ENCODE results near the gene NTN3.
A peak's percentile ranks its signal among the peaks of the same experiment; 100 is the strongest.

NTN3 gene

GRCh38 chr16:2466667-2467527, 4.2 kb upstream of the NTN3 start:
- no peak for DNase-seq (ENCODE audit: low spot score)

- DNase-seq (ENCODE audit: low spot score) = no peak
Observed at GRCh38 chr16:2467528-2468232, 3.4 kb upstream of the NTN3 start.

- no peak for DNase-seq (ENCODE audit: low spot score)
Observed at GRCh38 chr16:2468233-2468724, 2.8 kb upstream of the NTN3 start.

- DNase-seq (ENCODE audit: low spot score) = no peak
Observed at GRCh38 chr16:2468725-2469398, 2.2 kb upstream of the NTN3 start.

- DNase-seq (ENCODE audit: low spot score) = no peak
Observed at GRCh38 chr16:2469399-2470233, 1.5 kb upstream of the NTN3 start.

GRCh38 chr16:2470234-2470601, 879 bp upstream of the NTN3 start:
- DNase-seq (ENCODE audit: low spot score) = no peak

GRCh38 chr16:2470603-2471015, 488 bp upstream of the NTN3 start:
- DNase-seq (ENCODE audit: low spot score) = peak; percentile 18

GRCh38 chr16:2471653-2472487, 773 bp downstream of the NTN3 start:
- DNase-seq (ENCODE audit: low spot score) = no peak

- no peak for DNase-seq (ENCODE audit: low spot score)
Observed at GRCh38 chr16:2472488-2472864, 1.4 kb downstream of the NTN3 start.

GRCh38 chr16:2472885-2473445, 1.9 kb downstream of the NTN3 start:
- DNase-seq (ENCODE audit: low spot score) = no peak

GRCh38 chr16:2473446-2473926, 2.4 kb downstream of the NTN3 start:
- DNase-seq (ENCODE audit: low spot score) = peak; percentile 22

GRCh38 chr16:2473999-2474876, 3.1 kb downstream of the NTN3 start:
- peak; percentile 65 for DNase-seq (ENCODE audit: low spot score)

GRCh38 chr16:2474877-2475412, 3.8 kb downstream of the NTN3 start, which contains the start of gene TBC1D24:
TSS of gene TBC1D24 (plus strand) at chr16:2475127. CDS start at chr16:2496149, 21,022 bp downstream.
- DNase-seq (ENCODE audit: low spot score) = peak; percentile 86

GRCh38 chr16:2475413-2476344, 4.6 kb downstream of the NTN3 start:
- peak; percentile 43 for DNase-seq (ENCODE audit: low spot score)

GRCh38 chr16:2476345-2476720, 5.2 kb downstream of the NTN3 start:
- no peak for DNase-seq (ENCODE audit: low spot score)

GRCh38 chr16:2476741-2477140, 5.6 kb downstream of the NTN3 start:
- DNase-seq (ENCODE audit: low spot score) = no peak

- no peak for DNase-seq (ENCODE audit: low spot score)
Observed at GRCh38 chr16:2477327-2477726, 6.2 kb downstream of the NTN3 start.

- DNase-seq (ENCODE audit: low spot score) = no peak
Observed at GRCh38 chr16:2478279-2478678, 7.2 kb downstream of the NTN3 start.
